OCI-LY7 (cell line): Measurements from ENCODE around the gene MED26.
"Not testable (repeated sequence)": the region's sequence is repeated elsewhere in the genome, so short reads cannot be mapped to it uniquely, and the experiment has no call there.

ENCODE experiments used
- CTCF ChIP-seq: fragments of 200-600 bp; sonication (generic); conservative IDR thresholded peaks from 2 replicates; pipeline ENCODE4 v1.5.1; 2014; ENCODE audit warnings: mild to moderate bottlenecking, antibody characterized with exemption, low read length, moderate library complexity, mixed read lengths
- EZH2phosphoT487 ChIP-seq: fragments of 200-600 bp; sonication (generic); IDR thresholded peaks from 2 replicates; pipeline ENCODE4 v1.6.1; 2018; ENCODE audit warnings: low read depth, borderline replicate concordance, mild to moderate bottlenecking, mixed run types, antibody characterized with exemption, low read length, moderate library complexity, mixed read lengths

- TF ChIP-seq CTCF, EZH2phosphoT487: not testable (repeated sequence)
Observed at GRCh38 chr19:16551902-16552301, 76.1 kb downstream of the MED26 start.
